GM21528 (cell line): ENCODE measurements around the gene NCAPD3.

ENCODE experiments used
- ATAC-seq: cut with Tn5 transposase; IDR thresholded peaks from one replicate; pipeline ENCODE4 v1.9.1; 2021; ENCODE audit warnings: mild to moderate bottlenecking, moderate library complexity; ENCODE audit not compliant: unreplicated experiment, low FRiP score

NCAPD3 gene

DNA sequence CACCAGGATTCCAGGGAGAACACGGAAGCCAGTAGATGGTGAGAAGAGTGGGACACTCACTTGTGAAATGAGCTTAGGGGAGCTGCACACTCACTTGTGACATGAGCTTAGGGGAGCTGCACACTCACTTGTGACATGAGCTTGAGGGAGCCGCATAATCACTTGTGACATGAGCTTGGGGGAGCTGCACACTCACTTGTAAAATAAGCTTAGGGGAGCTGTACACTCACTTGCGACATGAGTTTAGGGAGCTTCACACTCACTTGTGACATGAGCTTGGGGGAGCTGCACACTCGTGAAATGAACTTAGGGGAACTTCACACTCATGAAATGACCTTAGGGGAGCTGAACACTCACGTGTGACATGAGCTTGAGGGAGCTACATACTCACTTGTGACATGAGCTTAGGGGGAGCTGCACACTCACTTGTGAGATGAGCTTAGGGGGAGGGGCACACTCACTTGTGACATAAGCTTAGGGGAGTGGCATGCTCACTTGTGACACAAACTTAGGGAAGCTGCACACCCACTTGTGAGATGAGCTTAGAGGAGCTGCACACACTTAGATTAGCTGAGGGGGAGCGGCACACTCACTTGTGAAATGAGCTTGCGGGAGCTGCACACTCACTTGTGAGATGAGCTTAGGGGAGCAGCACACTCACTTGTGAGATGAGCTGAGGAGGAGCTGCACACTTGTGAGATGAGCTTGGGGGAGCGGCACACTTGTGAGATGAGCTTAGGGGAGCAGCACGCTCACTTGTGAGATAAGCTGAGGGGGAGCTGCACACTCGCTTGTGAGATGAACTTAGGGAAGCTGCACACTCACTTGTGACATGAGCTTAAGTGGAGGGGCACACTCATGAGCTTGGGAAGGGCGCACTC, 59.0 kb downstream of the NCAPD3 start:
- no peak for ATAC-seq

DNA sequence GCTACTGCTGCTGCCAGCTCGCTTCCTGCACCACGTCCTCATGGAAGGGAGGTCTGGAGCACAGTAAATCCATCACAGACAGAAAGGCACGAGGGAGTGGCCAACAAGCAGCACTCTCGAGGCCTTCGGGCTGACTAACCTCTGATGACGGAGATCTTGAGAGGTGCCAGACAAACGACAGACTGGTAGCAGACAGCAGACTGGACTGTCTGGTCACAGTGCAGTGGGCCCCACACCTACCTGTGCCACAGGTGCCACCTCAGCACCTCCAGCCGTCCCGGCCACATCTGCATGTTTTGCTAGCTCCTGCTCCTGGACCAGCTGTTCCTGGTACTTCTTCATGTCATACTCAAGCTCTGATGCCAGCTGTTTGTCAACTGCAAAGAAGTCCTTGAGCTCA, 64.1 kb downstream of the NCAPD3 start:
- no peak for ATAC-seq

DNA sequence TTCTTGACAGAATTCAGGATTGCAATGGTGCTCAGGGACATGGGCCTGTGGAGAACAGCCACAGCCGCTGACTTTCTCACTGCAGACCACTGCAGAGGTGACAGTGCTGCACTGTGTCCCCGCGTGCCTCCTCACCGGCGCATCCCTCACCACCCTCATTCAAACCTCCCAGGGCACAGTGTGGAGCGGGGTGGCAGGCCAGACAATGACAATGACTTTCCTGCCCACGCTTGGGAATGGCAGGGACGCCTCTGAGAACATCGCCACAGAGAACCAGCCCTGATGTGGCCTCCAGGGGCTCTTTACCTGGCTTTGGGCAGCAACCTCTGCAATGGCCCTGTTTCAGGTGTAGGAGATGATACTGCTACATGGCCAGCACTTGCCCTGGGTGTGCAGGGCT, 65.7 kb downstream of the NCAPD3 start:
- no peak for ATAC-seq

DNA sequence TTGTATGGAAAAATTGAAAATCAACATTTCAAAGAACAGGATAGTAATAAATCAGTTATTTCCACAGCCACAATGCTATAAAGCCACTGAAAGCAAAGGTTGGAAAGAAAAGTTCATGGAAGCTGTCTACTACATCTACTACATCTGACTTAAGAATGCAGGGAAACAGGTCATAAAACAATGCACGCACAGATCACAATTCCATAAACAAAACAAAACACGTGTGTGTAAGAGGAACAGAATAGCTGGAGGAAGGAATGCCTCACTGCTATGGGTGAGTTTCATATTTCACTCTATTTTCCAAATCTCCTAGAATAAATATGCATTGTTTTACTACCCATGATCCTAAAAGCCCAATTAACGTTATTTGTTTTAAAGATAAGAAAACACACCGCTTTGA, 66.3 kb downstream of the NCAPD3 start:
- no peak for ATAC-seq

DNA sequence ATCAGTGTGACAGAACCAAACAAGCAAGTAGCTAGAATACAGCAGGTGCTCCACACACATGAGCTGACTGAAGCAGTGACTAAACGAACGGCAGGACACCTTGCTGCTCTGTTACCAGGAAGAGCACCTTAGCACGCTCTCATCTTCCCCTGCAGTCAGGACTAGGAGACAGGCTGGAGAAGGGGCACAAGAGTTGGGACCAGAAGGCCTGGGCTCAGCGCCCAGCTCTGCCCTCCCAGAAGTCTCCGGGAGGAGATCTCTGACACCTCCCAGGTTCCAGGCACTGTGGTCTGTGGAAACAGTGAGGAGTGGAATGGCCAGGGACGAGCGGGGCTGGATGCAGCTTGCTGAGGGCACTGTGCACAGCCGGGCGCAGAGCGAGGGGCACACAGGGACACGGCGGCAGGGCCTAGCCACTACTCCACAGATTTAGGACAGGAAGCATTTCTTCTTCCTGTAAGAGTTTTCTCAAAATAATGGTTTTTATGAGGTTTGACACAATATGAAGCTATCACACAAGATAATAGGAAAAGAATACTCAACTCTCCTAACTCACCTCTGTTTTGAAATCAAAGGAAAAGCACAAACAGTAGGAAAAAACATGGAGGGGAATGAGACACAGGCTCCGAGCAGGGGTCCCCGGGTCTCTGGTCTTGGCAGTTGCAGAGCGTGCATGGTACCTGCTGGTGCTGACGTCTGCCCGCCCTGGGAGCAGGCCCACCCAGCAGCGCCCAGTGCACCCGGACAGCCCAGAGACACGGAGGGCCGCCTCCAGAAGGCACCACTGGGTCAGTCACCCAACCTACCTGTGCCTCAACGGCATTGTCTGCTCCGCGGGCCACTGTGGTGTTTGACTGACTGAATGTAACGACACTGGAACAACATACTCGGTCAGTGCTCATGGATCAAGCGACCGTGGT, 67.6 kb downstream of the NCAPD3 start:
- ATAC-seq = no peak

DNA sequence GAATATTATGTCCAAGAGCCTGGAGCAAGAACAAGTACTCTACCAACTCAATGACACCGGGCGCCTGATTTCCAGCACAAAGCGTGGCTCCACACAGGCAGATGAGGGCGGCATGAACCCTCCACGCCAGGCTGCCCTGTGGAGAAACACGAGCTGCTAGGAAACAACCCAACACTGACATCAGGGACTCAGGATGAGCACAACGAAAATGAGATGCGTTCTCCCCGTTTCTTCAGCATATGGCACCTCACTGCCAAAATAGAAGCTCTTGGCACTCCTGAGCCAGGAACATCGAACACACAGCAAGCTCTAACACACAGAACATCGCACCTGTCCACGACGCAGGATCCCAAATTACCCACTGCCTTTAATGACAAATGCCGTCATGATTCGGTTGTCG, 68.3 kb downstream of the NCAPD3 start:
- no peak for ATAC-seq

DNA sequence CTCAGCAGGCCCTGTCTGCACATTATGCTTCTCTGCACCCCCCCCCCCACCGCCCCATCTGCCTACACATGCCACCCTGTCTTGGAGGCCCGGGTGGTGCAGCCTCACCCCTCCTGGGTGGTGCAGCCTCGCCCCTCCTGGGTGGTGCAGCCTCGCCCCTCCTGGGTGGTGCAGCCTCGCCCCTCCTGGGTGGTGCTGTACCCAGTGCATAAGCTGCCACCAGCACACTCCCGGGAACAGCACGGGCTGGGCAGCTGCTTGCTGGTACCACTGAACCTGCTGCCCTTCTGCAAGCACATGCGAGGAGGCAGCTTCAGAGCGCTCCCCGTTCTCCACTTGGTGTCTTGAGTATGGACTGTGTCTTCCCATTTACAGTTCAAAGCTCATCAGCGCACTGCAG, 69.3 kb downstream of the NCAPD3 start:
- no peak for ATAC-seq

DNA sequence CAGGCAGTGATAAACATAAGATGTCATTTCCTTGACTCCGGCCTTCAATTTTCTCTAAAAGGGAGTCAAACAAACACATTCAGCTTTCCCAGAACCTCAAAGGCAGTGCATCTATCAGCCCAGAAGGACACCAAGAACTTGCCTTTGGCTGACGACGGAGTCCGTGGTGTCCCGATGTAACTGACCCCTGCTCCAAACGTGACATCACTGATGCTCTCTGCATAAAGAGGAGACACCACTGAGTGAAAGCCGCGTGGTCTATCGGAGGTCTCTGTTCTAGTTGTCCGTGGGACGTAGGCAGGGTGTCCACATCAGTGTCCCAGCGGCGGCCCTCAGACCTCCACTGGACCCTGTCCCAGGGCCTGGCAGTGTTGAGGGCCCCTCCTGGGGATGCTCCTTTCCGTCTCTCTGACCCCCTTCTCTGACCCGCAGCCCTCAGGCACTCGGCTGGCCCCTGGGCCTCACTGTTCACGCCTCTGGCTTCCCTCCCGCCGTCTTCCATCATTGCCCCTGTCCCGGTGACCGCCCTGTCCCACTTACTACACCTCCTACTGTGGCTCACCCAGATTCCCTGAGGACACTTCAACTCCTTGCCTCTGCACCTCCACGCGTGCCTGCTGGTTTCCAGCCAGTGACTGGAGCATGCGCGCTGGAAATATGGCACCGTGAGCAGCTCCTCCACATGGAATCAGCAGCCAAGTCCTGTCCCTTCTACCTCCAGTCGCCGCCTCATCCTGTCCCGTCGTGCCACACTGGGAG, 70.4 kb downstream of the NCAPD3 start:
- ATAC-seq = no peak

DNA sequence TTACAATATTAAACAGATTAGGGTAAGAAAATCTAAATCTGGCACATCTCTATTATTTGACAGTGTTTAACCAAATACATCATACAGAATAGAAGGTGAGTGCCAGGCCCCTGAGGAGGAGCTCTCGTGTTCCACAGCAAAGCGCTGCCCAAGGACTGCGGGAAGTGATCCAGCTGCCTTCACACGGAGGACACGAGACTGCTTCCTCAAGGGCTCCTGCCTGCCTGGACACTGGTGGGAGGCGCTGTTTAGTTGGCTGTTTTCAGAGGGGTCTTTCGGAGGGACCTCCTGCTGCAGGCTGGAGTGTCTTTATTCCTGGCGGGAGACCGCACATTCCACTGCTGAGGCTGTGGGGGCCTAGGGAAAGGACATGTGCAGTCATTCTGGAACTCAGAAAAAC, 71.1 kb downstream of the NCAPD3 start:
- no peak for ATAC-seq

DNA sequence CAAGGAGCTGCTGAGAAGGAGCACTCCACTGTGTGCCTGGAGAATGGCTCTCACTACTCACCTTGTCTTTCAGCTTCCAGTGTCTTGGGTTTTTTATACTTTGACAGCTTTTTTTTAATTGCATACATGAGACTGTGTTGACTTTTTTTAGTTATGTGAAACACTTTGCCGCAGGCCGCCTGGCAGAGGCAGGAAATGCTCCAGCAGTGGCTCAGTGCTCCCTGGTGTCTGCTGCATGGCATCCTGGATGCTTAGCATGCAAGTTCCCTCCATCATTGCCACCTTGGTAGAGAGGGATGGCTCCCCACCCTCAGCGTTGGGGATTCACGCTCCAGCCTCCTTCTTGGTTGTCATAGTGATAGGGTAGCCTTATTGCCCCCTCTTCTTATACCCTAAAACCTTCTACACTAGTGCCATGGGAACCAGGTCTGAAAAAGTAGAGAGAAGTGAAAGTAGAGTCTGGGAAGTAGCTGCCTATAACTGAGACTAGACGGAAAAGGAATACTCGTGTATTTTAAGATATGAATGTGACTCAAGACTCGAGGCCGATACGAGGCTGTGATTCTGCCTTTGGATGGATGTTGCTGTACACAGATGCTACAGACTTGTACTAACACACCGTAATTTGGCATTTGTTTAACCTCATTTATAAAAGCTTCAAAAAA, 72.6 kb downstream of the NCAPD3 start:
- ATAC-seq = no peak

DNA sequence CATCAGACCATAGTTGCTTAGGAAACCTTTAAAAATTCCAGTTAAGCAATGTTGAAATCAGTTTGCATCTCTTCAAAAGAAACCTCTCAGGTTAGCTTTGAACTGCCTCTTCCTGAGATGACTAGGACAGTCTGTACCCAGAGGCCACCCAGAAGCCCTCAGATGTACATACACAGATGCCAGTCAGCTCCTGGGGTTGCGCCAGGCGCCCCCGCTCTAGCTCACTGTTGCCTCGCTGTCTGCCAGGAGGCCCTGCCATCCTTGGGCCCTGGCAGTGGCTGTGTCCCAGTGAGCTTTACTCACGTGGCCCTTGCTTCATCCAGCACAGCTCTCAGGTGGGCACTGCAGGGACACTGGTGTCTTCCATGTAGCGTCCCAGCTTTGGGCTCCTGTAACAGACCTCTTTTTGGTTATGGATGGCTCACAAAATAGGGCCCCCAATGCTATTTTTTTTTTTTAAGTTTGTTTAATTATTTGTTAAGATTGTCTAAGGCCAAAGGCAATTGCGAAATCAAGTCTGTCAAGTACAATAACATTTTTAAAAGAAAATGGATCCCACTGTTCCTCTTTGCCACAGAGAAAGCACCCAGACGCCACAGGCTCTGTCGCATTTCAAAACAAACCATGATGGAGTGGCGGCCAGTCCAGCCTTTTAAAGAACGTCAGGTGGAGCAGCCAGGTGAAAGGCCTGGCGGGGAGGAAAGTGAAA, 73.4 kb downstream of the NCAPD3 start:
- ATAC-seq = no peak

DNA sequence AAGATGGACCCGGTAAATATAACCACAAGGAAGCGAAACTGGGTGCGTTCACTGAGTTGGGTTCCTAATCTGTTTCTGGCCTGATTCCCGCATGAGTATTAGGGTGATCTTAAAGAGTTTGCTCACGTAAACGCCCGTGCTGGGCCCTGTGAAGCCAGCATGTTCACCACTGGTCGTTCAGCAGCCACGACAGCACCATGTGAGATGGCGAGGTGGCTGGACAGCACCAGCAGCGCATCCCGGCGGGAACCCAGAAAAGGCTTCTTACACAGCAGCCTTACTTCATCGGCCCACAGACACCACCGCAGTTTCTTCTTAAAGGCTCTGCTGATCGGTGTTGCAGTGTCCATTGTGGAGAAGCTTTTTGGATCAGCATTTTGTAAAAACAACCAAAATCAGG, 74.4 kb downstream of the NCAPD3 start:
- no peak for ATAC-seq

DNA sequence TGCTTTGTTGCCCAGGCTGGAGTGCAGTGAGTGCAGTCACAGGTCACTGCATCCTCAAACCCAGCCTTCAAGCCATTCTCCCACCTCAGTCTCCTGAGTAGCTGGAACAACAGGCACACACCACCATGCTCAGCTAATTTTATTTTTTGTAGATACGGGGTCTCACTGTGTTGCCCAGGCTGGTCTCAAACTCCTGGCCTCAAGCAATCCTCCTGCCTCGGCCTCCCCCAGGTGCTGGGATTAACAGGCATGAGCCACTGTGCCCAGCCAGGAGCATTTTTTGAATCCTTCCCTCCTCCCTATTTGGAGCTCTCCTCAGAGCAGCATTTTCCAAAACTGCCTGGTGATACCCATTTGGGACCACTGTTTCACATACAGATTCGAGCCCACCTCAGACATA, 77.2 kb downstream of the NCAPD3 start:
- no peak for ATAC-seq

DNA sequence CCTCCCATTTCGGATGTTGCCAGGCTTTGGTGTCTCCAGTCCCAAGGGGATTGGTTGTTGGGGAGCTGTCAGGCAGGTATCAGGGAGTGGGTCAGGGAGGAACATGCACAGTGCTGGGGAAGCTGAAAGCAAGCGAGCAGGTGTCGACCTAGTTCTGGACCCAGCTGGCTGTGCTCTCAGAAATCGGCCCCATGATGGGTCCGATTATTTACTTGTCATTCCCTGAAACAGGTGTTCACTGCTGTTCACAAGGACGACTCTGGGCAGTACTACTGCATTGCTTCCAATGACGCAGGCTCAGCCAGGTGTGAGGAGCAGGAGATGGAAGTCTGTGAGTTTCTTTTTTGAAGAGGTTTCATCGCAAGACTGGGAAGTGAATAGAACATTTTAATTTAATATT, 78.1 kb downstream of the NCAPD3 start:
- ATAC-seq = no peak

DNA sequence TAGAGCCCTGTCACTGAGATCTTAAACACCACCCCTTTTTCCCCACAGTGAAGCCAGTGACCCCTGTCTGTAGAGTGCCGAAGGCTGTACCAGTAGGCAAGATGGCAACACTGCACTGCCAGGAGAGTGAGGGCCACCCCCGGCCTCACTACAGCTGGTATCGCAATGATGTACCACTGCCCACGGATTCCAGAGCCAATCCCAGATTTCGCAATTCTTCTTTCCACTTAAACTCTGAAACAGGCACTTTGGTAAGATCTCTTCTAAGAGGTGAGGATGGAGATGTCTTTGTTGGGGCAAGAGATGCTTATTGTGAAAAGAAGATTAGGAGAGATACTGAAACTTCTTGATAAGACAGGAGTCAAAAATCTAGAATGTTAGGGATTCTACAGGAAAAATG, 79.0 kb downstream of the NCAPD3 start:
- ATAC-seq = no peak

DNA sequence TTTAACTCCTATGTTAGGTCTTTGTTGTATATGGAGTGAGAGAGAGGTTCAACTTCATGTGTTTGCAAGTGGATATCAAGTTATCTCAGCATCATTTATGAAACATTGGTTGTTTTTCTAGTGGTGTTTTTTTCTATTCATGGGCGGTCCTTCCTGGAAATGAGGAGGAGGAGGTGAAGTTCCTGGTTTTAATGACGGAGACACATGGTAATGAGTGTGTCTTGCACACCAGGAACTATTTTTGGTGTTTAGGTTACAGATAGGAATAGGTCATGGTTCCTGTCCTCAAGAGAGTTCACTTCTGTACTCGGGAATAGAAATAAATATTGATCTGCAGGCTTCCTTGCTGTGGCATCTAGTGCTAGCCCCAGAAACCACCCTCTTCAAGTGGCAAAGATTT, 80.0 kb downstream of the NCAPD3 start:
- ATAC-seq = no peak

DNA sequence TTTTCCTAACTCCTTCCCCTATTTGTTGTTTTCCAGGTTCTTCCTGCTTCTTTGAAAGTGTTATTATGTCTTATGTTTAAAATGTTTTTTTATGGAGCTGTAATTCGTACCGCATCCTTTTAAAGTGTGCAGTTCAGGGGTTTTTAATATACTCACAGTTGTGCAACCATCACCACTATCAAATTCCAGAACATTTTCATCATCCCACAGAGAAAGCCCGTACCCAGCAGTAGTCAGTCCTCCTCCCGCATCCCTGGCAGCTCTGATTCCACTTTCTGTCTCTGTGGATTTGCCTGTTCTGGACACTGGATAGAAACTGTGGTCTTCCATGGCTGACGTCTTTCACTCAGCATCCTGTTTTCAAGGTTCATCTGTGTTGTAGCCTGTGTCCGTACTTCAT, 81.2 kb downstream of the NCAPD3 start:
- ATAC-seq = no peak

DNA sequence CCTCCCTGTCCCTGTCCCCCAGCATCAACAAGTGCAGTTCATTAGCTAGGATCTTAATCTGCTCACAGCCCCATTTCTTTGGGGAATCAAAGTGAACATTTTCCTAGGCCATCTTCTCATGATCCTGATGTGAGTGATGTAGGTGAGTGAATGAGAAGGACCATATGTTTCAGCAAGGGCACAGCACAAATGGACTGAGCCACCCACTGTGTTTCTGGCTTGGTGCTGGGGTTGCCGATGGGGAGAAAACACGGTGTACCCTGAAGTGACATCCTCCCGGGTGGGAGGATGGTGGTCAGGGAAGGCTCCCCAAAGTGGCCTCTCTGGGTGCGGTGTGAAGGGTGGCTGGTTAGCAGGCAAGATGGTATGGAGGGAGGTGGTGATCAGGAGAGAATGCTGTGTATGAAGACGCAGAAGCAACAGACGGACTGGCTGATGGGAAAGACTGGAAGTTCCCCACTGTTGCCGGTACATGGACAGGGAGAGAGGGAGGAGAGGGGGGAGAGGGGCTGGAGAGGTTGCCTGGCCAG, 82.7 kb downstream of the NCAPD3 start:
- no peak for ATAC-seq

DNA sequence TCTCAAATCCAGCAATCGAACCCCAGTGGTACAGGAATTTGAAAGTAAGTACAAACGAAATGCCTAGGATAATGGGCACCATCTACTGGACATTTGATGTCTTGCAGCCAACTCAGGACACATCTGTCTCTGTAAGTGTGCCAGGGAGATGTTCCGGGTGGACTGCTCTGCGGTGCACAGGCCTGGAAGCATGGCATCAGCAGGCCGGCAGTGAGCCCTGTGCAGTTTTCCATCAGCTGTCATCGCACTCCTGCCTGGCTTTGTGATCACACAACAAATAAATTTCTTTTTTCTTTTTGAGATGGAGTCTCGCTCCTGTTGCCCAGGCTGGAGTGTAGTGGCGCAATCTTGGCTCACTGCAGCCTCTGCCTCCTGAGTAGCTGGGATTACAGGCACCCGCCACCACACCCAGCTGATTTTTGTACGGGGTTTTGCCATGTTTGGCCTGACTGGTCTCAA, 83.9 kb downstream of the NCAPD3 start:
- peak; percentile 57 for ATAC-seq
